IPS-11a (cell line): ENCODE measurements around the gene TP53I13.

Experiments
- H3K4me3 ChIP-seq: one replicate; pipeline ENCODE4 v1.5.1; 2013; ENCODE audit warnings: low read depth, low read length, control low read depth

The TP53I13 gene

DNA sequence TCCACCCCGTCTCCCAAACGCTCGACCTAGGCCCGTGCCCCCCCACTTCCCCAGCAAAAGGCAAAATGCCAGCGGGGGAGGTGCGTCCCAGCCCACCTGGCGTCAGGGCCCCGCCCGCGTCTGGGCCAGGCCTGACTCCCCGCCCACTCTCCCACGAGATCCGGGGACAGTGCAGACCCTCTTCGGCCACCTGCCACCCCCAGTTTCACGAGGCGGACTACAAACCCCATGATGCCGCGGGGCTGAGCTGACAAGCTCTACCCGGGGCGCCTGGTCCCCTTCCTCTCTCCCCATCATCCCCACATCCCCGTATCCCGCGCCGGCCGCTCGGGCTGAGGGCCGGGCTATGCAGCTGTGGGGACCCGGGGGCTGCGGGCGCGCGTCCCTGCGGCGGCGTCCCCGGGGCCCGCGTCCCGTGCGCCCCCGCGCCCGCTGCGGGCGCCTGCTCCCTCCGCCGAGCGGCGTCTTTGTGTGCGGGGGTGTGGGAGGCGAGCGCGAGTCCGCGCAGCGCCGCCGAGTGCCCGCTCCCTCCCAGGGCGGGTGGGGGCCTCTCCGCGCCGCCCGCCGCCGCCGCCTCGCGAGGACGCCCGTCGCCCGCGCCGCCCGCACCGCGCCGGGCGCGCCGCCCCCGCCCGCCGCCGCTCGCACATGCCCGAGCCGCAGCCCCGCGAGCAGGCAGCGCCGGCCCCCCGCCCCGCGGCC is 24.5 kb downstream of the TP53I13 start, which contains the start of gene ANKRD13B:
ANKRD13B (plus strand) TSS at position 283 of the 702 bp plus-strand sequence. CDS start 490 bp downstream, outside the sequence.
- H3K4me3 ChIP-seq, result peak within 1 kb of the TSS; percentile 67

GRCh38 chr17:29593591-29594518 is 25.4 kb downstream of the TP53I13 start:
- H3K4me3 ChIP-seq, result peak overlapping the region; percentile 57

- no peak overlapping the region for H3K4me3 ChIP-seq
Measured at GRCh38 chr17:29594519-29595090, 26.1 kb downstream of the TP53I13 start.

GRCh38 chr17:29595107-29595942 is 26.8 kb downstream of the TP53I13 start:
- no peak overlapping the region for H3K4me3 ChIP-seq

DNA sequence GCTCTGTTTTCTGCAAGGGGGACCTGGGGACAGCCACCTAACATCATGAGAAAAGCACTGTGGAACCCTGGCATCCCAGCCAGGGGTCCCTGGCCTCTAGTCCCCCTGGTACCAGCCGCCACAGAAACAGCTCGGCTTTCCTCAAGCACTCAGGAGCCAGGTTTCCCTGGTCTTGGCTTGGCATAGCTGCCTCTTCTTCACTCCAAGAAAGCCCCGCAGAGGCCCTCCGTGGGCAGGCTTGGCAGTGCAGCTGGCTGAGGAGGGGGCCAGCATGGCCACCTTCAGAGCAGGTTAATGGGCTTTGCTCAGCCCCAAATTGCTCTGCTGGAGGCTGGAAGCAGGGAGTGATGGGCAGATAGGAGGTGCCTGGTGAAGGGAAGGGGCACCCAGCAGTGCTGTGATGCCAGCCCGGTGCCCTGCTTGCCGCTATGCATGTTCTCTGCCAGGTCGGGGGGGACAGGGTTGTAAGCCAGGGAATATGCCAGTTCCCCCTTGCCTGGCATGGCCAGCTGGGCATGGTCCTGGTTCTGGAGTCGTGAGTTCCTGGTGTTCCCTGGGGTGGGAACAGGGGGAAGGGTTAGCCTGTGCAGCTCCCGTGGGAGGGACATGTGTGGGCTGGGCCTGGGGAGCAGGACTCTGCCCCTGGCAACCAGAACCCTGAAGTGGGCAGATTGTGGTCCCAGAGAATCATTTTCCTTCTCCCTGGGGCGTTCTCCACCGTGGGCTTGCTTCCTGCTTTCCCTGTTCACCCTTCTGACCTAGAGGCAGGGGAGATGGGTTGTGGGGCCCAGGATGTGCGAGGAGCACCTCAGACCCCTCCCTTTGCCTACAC is 27.7 kb downstream of the TP53I13 start:
- H3K4me3 ChIP-seq, result no peak overlapping the region

DNA sequence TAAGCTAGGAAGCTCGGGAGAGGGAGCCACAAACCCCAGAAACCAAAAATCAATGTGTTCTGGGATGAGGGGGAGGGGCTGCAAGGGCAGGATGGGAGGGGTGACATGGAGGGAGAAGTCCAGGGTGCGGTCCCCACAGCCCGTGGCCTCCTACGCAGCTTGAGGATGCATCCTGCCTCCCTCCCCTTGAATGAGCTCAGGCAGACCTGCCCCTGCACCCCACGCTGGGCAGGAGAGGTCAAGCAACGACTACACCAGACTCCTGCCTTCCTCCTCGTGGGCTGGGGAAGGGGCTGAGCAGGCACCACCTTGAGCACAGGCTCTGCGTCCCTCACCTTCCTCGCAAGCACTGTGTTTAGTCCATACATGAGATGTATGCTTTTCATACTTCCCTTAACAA is 28.3 kb downstream of the TP53I13 start:
- H3K4me3 ChIP-seq, result no peak overlapping the region

DNA sequence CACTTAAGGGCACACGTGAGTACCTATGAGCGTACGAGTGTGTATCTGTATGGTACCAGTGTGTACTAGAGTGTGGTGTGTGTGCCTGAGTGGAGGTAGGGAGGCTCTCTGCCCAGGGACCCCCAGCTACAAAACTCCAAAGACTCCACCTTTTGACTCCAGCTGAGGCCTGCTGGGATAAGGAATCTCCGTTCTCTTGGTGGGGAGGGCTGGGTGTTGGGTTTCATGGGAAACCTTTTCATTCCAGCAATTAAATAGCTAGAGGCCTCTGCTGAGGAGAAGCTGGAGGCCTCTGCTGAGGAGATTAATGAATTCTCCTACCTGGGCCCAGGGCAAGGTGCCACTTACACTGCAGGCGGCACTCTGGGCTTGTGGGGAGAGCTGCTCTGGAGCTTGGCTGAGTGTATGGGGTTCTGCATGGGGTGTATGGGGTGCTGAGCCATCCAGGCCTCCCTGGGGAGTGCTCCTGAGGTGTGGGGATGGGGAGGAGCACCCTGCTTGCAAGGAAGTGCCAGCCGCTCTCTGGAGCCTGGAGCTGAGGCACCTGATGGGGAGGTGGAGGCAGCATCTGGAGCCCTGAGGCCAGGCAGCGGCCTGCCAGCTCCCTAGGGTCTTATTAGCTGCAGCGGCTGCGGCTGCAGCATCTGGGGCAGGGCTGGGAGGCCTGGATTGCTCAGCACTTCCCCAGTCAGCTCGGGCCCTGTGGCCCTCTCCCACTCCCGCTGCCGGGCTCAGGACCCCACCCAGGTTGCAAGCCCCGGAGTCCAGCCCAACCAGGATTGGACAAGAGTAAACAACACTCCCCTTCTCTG is 29.1 kb downstream of the TP53I13 start:
- H3K4me3 ChIP-seq, result no peak overlapping the region

GRCh38 chr17:29603109-29603674 is 34.7 kb downstream of the TP53I13 start:
- H3K4me3 ChIP-seq, result no peak overlapping the region

DNA sequence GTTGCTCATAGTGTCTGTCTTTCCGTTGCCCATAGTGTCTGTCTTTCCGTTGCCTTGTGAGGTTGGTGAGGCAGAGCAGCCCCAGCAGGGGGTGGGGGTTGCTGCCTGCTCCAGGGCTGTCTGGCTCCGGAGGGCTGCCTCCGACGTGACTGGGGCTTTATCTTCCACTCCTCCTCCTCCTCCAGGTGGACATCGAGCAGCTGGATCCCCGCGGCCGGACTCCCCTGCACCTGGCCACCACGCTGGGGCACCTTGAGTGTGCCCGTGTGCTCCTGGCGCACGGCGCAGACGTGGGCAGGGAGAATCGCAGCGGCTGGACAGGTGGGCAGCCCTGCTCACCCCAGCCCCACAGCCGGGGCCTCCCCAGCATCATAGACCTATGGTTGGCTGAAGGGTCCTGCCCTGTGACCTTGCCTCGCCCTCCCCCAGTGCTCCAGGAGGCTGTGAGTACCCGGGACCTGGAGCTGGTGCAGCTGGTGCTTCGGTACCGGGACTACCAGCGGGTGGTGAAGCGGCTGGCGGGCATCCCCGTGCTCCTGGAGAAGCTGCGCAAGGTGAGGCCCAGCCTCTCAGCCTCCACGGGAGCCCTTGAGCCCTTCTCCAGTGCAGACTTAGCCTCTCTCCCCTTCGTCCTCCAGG is 39.2 kb downstream of the TP53I13 start:
- no peak overlapping the region for H3K4me3 ChIP-seq

DNA sequence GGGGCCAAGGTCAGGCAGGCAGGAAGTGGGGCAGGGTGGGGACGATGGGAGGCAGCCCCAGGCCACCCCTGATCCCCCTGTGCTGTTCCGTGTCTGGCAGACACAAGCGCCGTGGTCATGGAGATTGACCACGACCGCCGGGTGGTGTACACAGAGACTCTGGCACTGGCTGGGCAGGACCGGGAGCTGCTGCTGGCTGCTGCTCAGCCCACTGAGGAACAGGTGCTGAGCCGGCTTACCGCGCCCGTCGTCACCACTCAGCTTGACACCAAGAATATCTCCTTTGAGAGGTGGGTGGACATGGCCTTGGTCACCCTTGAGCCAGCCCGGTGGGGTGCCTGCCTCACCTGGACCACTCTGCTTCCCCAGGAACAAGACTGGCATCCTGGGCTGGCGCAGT is 40.5 kb downstream of the TP53I13 start:
- H3K4me3 ChIP-seq, result no peak overlapping the region

DNA sequence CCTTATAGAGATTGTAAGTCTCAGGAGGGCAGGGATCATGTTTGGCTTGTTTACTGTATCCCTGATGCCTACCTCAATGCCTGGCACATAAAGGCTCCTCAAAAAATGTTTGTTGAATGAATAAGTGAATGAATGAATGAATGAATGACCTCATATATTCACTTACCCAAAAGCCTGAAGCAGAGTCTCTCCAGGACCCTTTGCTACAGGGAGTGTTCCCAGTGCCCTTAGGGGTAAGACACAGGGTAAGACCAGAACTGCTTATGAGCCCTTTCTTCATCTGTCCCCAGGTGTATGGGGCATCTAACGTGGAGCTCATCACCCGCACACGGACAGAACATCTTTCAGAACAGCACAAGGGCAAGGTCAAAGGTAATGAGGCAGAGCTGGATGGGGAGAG is 41.9 kb downstream of the TP53I13 start:
- no peak overlapping the region for H3K4me3 ChIP-seq

DNA sequence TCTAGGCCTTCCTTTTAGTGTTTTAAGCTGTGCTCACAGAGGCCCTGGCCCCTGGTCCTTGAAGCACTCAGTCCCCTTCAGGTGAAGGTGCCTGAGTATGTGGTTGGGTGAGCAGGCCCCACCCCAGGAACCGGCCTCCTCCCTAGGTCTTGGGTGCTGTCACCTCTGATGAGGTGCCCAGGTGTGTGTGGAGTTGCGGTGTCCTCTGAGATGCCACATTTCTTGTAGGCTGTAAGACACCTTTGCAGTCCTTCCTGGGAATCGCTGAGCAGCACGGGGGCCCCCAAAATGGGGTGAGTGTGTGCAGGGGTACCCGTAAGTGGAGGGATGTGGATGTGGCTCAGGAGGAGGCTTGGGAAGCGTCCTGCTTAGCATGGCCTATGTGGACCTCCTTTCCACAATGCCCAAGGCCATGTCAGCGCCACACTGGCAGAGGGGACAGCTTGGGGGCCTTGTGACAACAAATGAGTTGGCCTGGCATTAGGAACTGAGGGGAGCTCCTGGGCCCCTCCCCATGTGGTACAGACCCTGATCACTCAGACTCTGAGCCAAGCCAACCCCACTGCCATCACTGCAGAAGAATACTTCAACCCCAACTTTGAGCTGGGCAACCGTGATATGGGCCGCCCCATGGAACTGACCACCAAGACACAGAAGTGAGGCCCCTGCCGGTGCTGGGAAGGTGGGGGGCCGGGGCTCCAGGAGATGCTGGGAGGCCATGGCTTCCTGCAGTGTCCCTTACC is 43.0 kb downstream of the TP53I13 start:
- no peak overlapping the region for H3K4me3 ChIP-seq

GRCh38 chr17:29612094-29612403 is 43.5 kb downstream of the TP53I13 start:
- H3K4me3 ChIP-seq, result no peak overlapping the region

- H3K4me3 ChIP-seq, result no peak overlapping the region
Measured at GRCh38 chr17:29612404-29613280, 44.1 kb downstream of the TP53I13 start.

DNA sequence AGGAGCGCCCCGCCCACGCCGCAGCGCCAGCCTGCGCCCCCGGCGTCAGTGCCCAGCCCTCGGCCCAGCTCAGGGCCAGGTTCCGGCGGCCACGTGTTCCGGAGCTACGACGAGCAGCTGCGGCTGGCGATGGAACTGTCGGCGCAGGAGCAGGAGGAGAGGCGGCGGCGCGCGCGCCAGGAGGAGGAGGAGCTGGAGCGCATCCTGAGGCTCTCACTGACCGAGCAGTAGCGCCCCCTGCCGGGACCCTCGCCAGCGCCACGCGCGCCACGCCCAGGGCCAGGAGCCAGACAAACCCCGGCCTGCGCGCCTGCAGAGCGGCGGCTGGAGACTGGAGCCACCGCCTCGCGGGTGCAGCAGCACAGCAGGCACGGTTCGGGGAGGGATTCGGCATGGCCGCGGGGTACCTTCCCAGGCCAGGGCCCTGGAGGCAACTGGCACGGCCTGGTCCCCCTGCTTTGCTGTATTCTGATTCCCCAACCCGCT is 44.9 kb downstream of the TP53I13 start:
- peak overlapping the region; percentile 20 for H3K4me3 ChIP-seq

DNA sequence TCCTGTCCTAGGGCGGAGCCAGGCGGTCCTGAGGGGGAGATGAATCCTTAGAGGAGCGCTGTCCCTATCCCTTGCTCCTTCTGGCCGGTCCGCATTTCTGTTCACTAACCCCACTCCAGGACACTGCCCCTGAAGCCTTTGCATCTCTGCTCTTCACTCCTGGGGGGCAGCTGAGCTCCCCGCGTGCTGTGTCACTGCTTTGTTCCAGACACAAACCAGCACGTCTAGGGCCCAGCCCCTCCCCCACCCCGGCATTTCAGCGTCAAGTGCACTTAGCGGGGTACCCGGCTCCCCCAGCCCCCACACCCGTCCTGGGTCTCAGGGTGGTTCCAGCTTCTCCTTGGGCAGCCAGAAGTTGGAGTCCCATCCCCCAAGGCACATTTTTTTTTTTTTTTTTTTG is 45.4 kb downstream of the TP53I13 start:
- H3K4me3 ChIP-seq, result peak overlapping the region; percentile 20
